GM18498 (cell line): ENCODE measurements around the gene GALNTL6.
"Not testable (repeated sequence)": the region's sequence is repeated elsewhere in the genome, so short reads cannot be mapped to it uniquely, and the experiment has no call there.

Experiments used
- ATAC-seq: cut with Tn5 transposase; IDR thresholded peaks from one replicate; pipeline ENCODE4 v1.9.1; 2021; ENCODE audit warnings: mild to moderate bottlenecking, moderate library complexity; ENCODE audit not compliant: unreplicated experiment

Gene GALNTL6

DNA sequence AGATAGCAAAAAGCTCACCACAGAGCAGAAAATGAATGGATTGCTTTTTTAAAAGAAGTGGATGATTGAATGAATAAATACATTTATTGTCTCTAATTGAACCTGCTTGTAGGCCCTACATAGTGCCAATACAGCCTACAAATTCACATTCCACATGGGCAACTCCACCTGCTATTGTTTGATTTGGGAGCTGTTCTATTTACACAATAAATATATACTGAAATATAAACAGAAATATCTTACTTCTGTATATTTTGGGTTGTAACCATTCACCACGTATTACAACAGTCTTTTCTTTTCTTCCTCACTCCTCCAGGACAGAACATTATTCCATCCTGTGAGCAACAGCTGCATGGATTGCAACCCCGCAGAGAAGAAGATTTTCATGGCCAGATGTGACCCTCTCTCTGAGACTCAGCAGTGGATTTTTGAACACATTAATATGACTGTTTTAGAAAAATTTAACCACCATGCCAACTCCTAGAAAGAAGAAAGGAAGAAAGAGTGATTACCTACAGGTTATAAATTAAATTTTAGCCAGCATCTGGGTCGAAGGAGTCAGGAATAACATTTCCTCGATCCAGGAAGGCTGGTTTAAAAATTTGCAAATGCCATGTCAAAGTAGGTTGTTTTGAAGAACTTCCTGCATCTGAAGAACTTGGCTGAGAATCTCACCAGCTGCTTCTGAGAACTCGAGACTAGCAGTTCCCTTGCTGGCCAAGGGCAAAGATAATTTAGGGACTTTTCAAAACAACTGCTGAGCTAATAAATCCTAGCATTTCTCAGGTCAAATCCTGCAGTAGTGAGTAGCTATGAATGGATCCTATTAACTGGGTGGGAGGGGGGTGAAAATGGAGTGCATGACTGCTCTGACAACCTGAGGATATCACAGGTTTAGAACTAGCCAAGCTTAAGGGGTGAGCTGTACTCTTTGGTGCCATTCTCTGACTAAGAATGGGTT, 1226.7 kb downstream of the GALNTL6 start:
- peak; percentile 52 for ATAC-seq

- no peak for ATAC-seq
Measured at GRCh38 chr4:173041482-173041881, 1228.3 kb downstream of the GALNTL6 start.

GRCh38 chr4:173042139-173042538, 1228.9 kb downstream of the GALNTL6 start:
- not testable (repeated sequence) for ATAC-seq

DNA sequence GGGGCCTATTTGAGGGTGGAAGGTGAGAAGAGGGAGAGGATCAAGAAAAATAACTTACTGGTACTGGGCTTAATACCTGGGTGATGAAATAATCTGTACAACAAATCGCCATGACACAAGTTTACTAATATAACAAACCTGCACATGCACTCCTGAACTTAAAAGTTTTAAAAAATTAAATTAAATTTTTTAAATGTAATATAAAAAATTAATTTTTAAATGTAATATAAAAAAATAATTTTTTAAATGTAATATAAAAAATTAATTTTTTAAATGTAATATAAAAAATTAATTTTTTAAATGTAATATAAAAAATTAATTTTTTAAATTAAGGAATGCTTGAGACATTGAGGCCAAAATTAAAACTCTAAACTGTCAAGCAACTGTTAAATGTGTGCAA, 1231.1 kb downstream of the GALNTL6 start:
- no peak for ATAC-seq

- ATAC-seq: no peak
Measured at GRCh38 chr4:173045571-173045970, 1232.4 kb downstream of the GALNTL6 start.

- no peak for ATAC-seq
Measured at GRCh38 chr4:173046144-173046543, 1232.9 kb downstream of the GALNTL6 start.

DNA sequence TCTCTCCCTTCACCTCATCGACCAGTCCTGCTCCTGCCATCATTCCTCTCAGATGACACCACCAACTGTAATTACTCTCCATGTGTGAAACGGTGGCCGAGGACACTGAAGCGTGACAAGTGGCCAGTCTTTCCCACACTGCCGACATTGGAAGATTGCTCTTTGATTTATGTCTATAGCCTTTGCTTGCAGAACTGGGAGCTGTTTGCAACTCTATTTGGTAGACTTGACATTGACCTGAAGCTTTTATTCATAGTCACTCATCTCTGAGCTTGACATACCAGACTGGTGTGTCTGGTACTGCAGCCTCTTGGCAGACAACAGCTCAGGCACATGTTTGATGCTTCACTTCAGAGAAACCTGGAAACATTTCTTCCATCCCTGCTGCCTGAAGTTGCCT, 1233.6 kb downstream of the GALNTL6 start:
- no peak for ATAC-seq

- no peak for ATAC-seq
Measured at GRCh38 chr4:173051232-173051631, 1238.0 kb downstream of the GALNTL6 start.

- ATAC-seq: no peak
Measured at GRCh38 chr4:173051716-173052115, 1238.5 kb downstream of the GALNTL6 start.

GRCh38 chr4:173052439-173052838, 1239.2 kb downstream of the GALNTL6 start:
- ATAC-seq: no peak

- ATAC-seq: no peak
Measured at GRCh38 chr4:173056271-173056670, 1243.1 kb downstream of the GALNTL6 start.

- ATAC-seq: no peak
Measured at GRCh38 chr4:173056710-173057109, 1243.5 kb downstream of the GALNTL6 start.

DNA sequence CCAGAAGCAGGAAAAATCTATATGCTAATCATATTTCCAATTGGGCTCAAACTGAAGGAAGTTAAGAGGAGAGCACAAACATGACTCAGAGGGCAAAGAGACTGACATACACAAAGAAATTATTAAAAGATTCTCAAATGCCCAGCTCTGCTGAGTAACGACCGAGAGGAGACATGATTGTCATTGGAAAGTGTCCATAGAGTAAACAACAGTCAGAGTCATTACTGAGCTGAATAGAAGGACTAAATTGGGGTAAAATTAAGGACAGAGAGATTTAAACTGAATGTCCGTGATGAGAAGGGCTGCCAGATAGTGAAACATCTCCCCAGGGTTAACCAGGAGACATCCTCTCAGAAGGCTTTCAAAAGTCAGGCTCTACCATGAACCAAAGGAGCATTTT, 1244.2 kb downstream of the GALNTL6 start:
- ATAC-seq: no peak

GRCh38 chr4:173057901-173058300, 1244.7 kb downstream of the GALNTL6 start:
- no peak for ATAC-seq

- ATAC-seq: no peak
Measured at GRCh38 chr4:173061160-173061559, 1248.0 kb downstream of the GALNTL6 start.

- ATAC-seq: no peak
Measured at GRCh38 chr4:173073939-173074500, 1260.8 kb downstream of the GALNTL6 start.

DNA sequence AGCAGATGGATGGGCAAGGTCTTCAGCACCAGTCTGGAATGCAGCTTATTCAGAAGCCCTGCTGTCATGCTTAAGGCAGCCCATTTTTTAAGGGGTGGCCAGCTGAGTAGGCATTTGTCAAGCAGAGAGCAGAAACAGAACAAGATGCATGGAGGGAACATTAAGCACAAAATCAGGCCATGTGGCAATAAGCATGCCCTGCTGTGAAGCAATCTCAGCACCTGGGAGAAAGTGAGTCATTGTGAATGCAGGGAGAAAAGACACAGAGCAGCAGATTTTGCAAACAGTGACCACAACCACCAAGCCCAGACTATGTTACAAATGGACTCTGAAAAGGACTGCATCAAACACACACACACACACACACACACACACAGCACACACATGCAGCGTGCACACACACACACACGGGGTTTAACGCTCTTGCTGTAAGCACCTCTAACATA, 1261.3 kb downstream of the GALNTL6 start:
- ATAC-seq: no peak

DNA sequence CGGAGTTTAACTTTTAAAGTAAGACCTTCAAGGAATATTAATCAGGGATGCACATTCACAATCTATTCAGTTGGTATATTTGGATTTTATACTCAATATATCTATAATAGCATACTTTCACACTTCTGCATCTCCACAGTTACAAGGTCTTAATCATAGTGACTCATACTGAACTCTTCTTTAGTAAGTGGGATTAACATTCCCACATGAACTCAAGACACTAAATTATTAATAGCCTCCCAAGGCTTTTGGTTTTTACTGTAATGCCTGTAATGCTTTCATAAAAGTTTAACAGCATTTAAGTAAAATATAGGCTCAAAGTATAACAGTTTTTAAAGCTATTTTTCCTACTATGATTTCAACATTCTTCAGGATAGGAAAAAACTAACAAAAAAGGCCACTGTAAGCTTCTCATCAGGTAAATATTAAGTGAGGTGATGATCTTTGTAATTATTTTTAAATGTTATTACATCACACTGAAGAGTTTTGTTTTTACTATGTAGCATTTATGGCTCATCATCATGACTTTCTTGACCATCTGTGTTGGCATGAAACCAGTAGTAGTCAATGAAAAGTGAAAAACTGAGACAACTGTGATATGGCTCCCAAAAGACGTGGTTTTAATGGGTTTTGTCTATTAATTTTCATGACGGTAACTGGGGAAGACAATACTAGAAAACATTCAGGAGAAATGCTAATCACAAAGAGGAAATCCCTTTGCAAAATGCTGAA, 1263.9 kb downstream of the GALNTL6 start:
- ATAC-seq: no peak

GRCh38 chr4:173088144-173088543, 1274.9 kb downstream of the GALNTL6 start:
- no peak for ATAC-seq
